HepG2 (cell line): ENCODE data around the gene ZC3H18. TPM values are rescaled to one million over a fixed set of nuclear protein-coding genes. Genes with fewer than 3 reads are reported as not detected.

Experiments
- CENPX ChIP-seq: sonication (generic); formaldehyde crosslinking; IDR thresholded peaks from 2 replicates; pipeline ENCODE4 v1.9.0; 2021; ENCODE audit warnings: mild to moderate bottlenecking, missing genetic modification reagents, moderate library complexity
- FOXJ3 ChIP-seq: sonication (generic); formaldehyde crosslinking; IDR thresholded peaks from 2 replicates; pipeline ENCODE4 v1.4.0; 2020; ENCODE audit warnings: missing genetic modification reagents, mild to moderate bottlenecking, borderline replicate concordance
- JUND ChIP-seq: sonication (generic); formaldehyde crosslinking; IDR thresholded peaks from 2 replicates; pipeline ENCODE4 v1.8.0; 2022; ENCODE audit warnings: mild to moderate bottlenecking, missing genetic modification reagents
- KLF9 ChIP-seq: IDR thresholded peaks from 2 replicates; pipeline ENCODE4 v1.6.1; 2016; ENCODE audit warnings: low read depth
- MED1 ChIP-seq: sonication (generic); formaldehyde crosslinking; IDR thresholded peaks from 2 replicates; pipeline ENCODE4 v1.4.0; 2020; ENCODE audit warnings: missing genetic modification reagents
- SALL2 ChIP-seq: sonication (generic); formaldehyde crosslinking; IDR thresholded peaks from 2 replicates; pipeline ENCODE4 v1.8.1; 2023; ENCODE audit warnings: mild to moderate bottlenecking, missing genetic modification reagents, inconsistent platforms
- SMARCC2 ChIP-seq: fragments of 450-650 bp; IDR thresholded peaks from 2 replicates; pipeline ENCODE4 v1.6.1; 2017; ENCODE audit warnings: antibody characterized with exemption, mild to moderate bottlenecking
- SOX13 ChIP-seq, 3 experiments: fragments of 450-650 bp in 1 of 3; sonication (generic) in 1 of 3; formaldehyde crosslinking in 1 of 3; IDR thresholded peaks in 2 of 3; conservative IDR thresholded peaks in 1 of 3; 2 replicates each; pipeline versions ENCODE4 v1.5.0 to v1.6.1; 2016 to 2020; ENCODE audit warnings: antibody characterized with exemption in 1 of 3, mild to moderate bottlenecking in 1 of 3, missing compliant biosample characterization in 1 of 3, missing genetic modification reagents in 1 of 3, moderate library complexity in 1 of 3
- TCF7L2 ChIP-seq: IDR thresholded peaks from 2 replicates; pipeline ENCODE4 v1.6.1; 2011; ENCODE audit warnings: mild to moderate bottlenecking, low read depth, low read length, moderate library complexity
- TEAD3 ChIP-seq: optimal IDR thresholded peaks from 2 replicates; pipeline ENCODE3; 2016; ENCODE audit warnings: borderline replicate concordance
- TOPORS ChIP-seq: sonication (generic); formaldehyde crosslinking; IDR thresholded peaks from 2 replicates; pipeline ENCODE4 v1.8.0; 2023; ENCODE audit warnings: mild to moderate bottlenecking, missing genetic modification reagents
- ZNF230 ChIP-seq: sonication (generic); formaldehyde crosslinking; IDR thresholded peaks from 2 replicates; pipeline ENCODE4 v1.4.0; 2020; ENCODE audit warnings: mild to moderate bottlenecking, missing genetic modification reagents
- ZNF335 ChIP-seq: sonication (generic); formaldehyde crosslinking; IDR thresholded peaks from 2 replicates; pipeline ENCODE4 v1.4.0; 2020; ENCODE audit warnings: missing genetic modification reagents
- ZNF337 ChIP-seq: sonication (generic); formaldehyde crosslinking; IDR thresholded peaks from 2 replicates; pipeline ENCODE4 v1.5.1; 2020; ENCODE audit warnings: missing genetic modification reagents, low read depth, mild to moderate bottlenecking, borderline replicate concordance
- ZNF431 ChIP-seq: sonication (generic); formaldehyde crosslinking; IDR thresholded peaks from 2 replicates; pipeline ENCODE4 v1.9.0; 2022; ENCODE audit warnings: missing genetic modification reagents, low read depth, mild to moderate bottlenecking, borderline replicate concordance
- ZNF768 ChIP-seq: sonication (generic); formaldehyde crosslinking; IDR thresholded peaks from 2 replicates; pipeline ENCODE4 v1.4.0; 2020; ENCODE audit warnings: missing genetic modification reagents
- ZNF775 ChIP-seq: sonication (generic); formaldehyde crosslinking; IDR thresholded peaks from 2 replicates; pipeline ENCODE4 v1.4.0; 2020; ENCODE audit warnings: missing genetic modification reagents, mild to moderate bottlenecking, moderate library complexity, borderline replicate concordance
- ZSCAN12 ChIP-seq: sonication (generic); formaldehyde crosslinking; IDR thresholded peaks from 2 replicates; pipeline ENCODE4 v1.9.0; 2021; ENCODE audit warnings: mild to moderate bottlenecking, missing genetic modification reagents
- ZSCAN31 ChIP-seq: sonication (generic); formaldehyde crosslinking; IDR thresholded peaks from 2 replicates; pipeline ENCODE4 v1.5.0; 2020; ENCODE audit warnings: low read depth, mild to moderate bottlenecking, missing genetic modification reagents
- ZSCAN9 ChIP-seq: IDR thresholded peaks from 2 replicates; pipeline ENCODE4 v1.6.1; 2016; ENCODE audit warnings: borderline replicate concordance
- polyA plus RNA-seq, 8 experiments: library from polyadenylated mRNA; depleted of rRNA in 3 of 8; stranded (reverse) in 7 of 8; unstranded in 1 of 8; fragments of >200 nt; fragmentation: Illumina TruSeq in 4 of 8; extraction: Trizol in 4 of 8; gene quantifications; 2 replicates each; pipeline versions ENCODE4 v1.2.1 to v1.2.3, GENCODE V29; 2011 to 2016; ENCODE audit warnings: low read depth in 4 of 8, missing spikeins in 1 of 8, mixed read lengths in 1 of 8; ENCODE audit not compliant: insufficient read depth in 1 of 8
- total RNA-seq, 5 experiments: library from RNA; depleted of rRNA; stranded (reverse); fragments of >200 nt; fragmentation: Illumina TruSeq; extraction: Trizol; gene quantifications; 2 replicates each; pipeline ENCODE4 v1.2.3, GENCODE V29; 2016; ENCODE audit warnings: low read depth in 1 of 5
- TF ChIP-seq, protein P1 (sequence below): IDR thresholded peaks from 2 replicates; pipeline ENCODE4 v1.6.1; 2012; ENCODE audit warnings: low read depth, low read length, improper control_type of control experiment
- TF ChIP-seq, protein P2 (sequence below): sonication (generic); formaldehyde crosslinking; IDR thresholded peaks from 2 replicates; pipeline ENCODE4 v1.5.0; 2020; ENCODE audit warnings: missing genetic modification reagents

ZC3H18 gene
- total and polyA plus RNA-seq, 2 of the 13 experiments (the other 11 are each of a cell fraction or from before 2014, with no cell fraction given) = 11.2 to 27.4 TPM

DNA sequence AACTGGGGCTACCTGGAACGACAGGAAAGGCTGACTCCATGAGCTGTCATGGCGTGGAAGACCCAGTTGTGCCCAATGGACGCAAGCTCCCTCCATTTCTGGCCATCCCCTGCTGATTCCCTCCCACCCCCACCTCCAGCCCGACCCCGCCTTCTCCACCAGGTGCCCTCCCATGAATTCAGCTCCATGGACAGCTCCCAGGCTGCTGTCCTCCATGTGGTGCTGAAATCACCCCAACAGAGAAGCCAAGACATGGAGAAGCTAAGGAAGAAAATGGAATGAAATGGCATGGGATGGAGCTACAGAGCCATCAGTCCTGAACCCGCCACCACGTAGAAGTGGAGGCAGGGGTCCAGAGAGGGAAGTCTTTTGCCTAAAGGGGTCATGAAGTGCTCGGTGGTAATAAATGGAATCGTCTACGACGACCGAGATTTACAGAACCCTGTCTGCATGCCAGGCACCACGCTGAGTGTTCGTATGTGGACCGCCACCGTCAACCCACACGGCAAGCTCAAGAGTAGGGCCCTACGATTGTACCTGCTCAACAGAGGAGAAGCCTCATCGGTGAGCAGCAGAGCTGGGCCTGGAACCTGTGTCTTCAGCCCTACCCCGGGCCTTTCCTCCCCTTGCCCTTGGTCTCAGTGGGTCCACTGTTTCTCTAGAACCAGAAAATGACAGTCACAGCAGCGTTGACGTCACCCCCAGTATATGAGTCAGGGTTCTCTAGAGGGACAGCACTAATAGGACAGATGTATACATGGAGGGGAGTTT, 9.3 kb upstream of the ZC3H18 start (continued):
- TF ChIP-seq CENPX (CRISPR knock-in tag) = no peak
- peak; percentile 97 for TF ChIP-seq ZNF775
- peak; percentile 98 for TF ChIP-seq TOPORS (CRISPR knock-in tag)
- peak; percentile 99 for TF ChIP-seq KLF9 (CRISPR knock-in tag)
- TF ChIP-seq, protein P1, sequence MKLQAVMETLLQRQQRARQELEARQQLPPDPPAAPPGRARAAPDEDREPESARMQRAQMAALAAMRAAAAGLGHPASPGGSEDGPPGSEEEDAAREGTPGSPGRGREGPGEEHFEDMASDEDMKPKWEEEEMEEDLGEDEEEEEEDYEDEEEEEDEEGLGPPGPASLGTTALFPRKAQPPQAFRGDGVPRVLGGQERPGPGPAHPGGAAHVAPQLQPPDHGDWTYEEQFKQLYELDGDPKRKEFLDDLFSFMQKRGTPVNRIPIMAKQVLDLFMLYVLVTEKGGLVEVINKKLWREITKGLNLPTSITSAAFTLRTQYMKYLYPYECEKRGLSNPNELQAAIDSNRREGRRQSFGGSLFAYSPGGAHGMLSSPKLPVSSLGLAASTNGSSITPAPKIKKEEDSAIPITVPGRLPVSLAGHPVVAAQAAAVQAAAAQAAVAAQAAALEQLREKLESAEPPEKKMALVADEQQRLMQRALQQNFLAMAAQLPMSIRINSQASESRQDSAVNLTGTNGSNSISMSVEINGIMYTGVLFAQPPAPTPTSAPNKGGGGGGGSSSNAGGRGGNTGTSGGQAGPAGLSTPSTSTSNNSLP = no peak
- peak; percentile 62; the same call in 1 of the 2 replicates for TF ChIP-seq FOXJ3 (CRISPR knock-in tag)
- TF ChIP-seq ZNF335 (CRISPR knock-in tag) = peak; percentile 97
- peak; percentile 78; the same call in 1 of the 2 replicates for TF ChIP-seq ZNF337 (CRISPR knock-in tag)
- TF ChIP-seq TCF7L2 = no peak
- TF ChIP-seq ZSCAN31 = peak; percentile 97; the same call in 1 of the 2 replicates
- TF ChIP-seq ZSCAN9 (CRISPR knock-in tag) = peak; percentile 100
- TF ChIP-seq ZSCAN12 (CRISPR knock-in tag) = peak; percentile 100
- peak; percentile 99 for TF ChIP-seq ZNF431 (CRISPR knock-in tag)
- TF ChIP-seq SALL2 (CRISPR knock-in tag) = peak; percentile 97
- TF ChIP-seq ZNF768 (CRISPR knock-in tag) = peak; percentile 83; the same call in 1 of the 2 replicates
- TF ChIP-seq, protein P2, sequence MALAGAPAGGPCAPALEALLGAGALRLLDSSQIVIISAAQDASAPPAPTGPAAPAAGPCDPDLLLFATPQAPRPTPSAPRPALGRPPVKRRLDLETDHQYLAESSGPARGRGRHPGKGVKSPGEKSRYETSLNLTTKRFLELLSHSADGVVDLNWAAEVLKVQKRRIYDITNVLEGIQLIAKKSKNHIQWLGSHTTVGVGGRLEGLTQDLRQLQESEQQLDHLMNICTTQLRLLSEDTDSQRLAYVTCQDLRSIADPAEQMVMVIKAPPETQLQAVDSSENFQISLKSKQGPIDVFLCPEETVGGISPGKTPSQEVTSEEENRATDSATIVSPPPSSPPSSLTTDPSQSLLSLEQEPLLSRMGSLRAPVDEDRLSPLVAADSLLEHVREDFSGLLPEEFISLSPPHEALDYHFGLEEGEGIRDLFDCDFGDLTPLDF (CRISPR knock-in tag) = peak; percentile 75; the same call in 1 of the 2 replicates
- TF ChIP-seq JUND = peak; percentile 81; the same call in 1 of the 2 replicates
- TF ChIP-seq SMARCC2 = no peak
- peak; percentile 87 for TF ChIP-seq TEAD3
- TF ChIP-seq ZNF230 (CRISPR knock-in tag) = peak; percentile 99
- TF ChIP-seq SOX13 (IDR thresholded peaks at IDR 0.05) = no peak
- TF ChIP-seq SOX13 (CRISPR knock-in tag; conservative IDR thresholded peaks at IDR 0.05 in 1 of 2, IDR thresholded peaks at IDR 0.05 in 1 of 2) = peak in 1 of 2 experiments; percentile 90; a peak in 2 of 4 replicates
- peak; percentile 90 for TF ChIP-seq MED1 (CRISPR knock-in tag)
